Measurements from ENCODE around the gene GPR39.

DNA sequence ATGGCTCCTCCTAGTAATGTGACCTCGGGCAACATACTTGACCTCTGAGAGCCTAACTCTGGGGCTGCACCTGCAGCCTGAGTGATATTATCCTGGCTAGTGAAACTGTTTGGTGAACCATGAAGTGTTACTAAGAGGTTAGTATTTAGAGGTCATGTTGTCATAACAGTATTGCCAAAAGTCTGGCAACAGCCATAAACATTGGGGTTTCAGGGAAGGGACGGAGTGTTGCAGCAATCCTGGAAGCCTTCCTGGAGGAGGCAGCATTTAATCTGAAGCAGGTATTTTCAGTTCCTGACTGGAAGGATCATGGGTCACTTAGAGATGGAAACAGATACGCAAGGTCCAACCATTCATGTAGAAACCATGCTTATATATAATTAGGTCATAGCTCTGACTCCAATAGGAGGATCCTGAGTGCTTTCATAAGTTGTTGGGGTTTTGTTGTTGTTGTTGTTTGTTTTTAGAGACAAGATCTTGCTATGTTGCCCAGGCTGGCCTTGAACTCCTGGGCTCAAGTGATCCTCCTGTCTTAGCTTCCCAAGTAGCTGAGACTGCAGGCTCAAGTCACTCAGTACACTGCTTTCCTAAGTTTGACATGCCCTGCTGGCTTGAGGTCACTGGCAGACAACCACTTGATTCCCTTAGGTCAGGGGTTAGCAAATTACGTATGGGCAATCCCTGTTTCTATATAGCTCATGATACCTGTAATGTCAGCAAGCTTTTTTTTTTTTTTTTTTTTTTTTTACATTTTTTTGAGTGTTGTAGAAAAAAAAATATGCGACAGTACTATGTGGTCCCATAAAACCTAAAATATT, 21.5 kb downstream of the GPR39 start:
- TF ChIP-seq, protein P1, sequence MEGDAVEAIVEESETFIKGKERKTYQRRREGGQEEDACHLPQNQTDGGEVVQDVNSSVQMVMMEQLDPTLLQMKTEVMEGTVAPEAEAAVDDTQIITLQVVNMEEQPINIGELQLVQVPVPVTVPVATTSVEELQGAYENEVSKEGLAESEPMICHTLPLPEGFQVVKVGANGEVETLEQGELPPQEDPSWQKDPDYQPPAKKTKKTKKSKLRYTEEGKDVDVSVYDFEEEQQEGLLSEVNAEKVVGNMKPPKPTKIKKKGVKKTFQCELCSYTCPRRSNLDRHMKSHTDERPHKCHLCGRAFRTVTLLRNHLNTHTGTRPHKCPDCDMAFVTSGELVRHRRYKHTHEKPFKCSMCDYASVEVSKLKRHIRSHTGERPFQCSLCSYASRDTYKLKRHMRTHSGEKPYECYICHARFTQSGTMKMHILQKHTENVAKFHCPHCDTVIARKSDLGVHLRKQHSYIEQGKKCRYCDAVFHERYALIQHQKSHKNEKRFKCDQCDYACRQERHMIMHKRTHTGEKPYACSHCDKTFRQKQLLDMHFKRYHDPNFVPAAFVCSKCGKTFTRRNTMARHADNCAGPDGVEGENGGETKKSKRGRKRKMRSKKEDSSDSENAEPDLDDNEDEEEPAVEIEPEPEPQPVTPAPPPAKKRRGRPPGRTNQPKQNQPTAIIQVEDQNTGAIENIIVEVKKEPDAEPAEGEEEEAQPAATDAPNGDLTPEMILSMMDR (IDR thresholded peaks at IDR 0.05) = no peak
- TF ChIP-seq POLR2A (IDR thresholded peaks at IDR 0.05) = no peak

Measured in vagina (tissue), 2 donors.